ENCODE data around the gene FBP1.

- TF ChIP-seq CTCF (IDR thresholded peaks at IDR 0.05) (no peak), POLR2A (IDR thresholded peaks at IDR 0.05) (peak in 1 of 3 donors; percentile 32)
Observed at GRCh38 chr9:94654165-94654894, 15.0 kb upstream of the FBP1 start.

All from body of pancreas (tissue), 4 donors.